Endothelial cell of umbilical vein (primary cell): Measurements from ENCODE around the gene M1AP. TPM values are rescaled to one million over a fixed set of nuclear protein-coding genes. Genes with fewer than 3 reads are reported as not detected.

Experiments used
- BruUV-seq: library from RNA; stranded (reverse); fragments of 400-500 nt; replicated peaks from 2 replicates; lab custom pipeline; 2021; lab: Mats Ljungman, UMichigan
- CTCF ChIA-PET: fragments of 300-600, 350-600 bp; sonication (Branson Sonifier 250); formaldehyde crosslinking; loops from one replicate; lab custom pipeline; 2021; ENCODE audit warnings: antibody characterized with exemption, inconsistent platforms; lab: Charles Lee
- POLR2A ChIA-PET: fragments of 300-600, 350-600 bp; sonication (Branson Sonifier 250); formaldehyde crosslinking; loops from one replicate; lab custom pipeline; 2021; ENCODE audit warnings: antibody characterized with exemption, inconsistent platforms; lab: Charles Lee
- DNase-seq: peaks from one replicate; pipeline ENCODE4 v3.0.0-alpha.2; 2011; ENCODE audit warnings: low read depth, low spot score
- FAIRE-seq: peaks from 2 replicates; lab custom pipeline; 2011; peaks lifted over from hg19 to GRCh38; lab: Jason Lieb, UNC
- H2AFZ ChIP-seq: 2 replicates; pipeline ENCODE4 v1.6.0; 2012; ENCODE audit warnings: low read depth, low read length, control low read depth, inconsistent platforms
- H3K27ac ChIP-seq: 2 replicates; pipeline ENCODE4 v1.5.1; 2011; ENCODE audit warnings: low read depth, mild to moderate bottlenecking, control low read depth, low read length, moderate library complexity; ENCODE audit not compliant: insufficient read depth
- H3K27me3 ChIP-seq, 2 experiments: 2 replicates each; pipeline versions ENCODE4 v1.6.0 to v1.6.1; 2011; ENCODE audit warnings: low read length in 2 of 2, mixed read lengths in 1 of 2; ENCODE audit not compliant: control insufficient read depth in 2 of 2, insufficient read depth in 2 of 2
- H3K36me3 ChIP-seq, 2 experiments: 2 replicates in 1 of 2; 3 replicates in 1 of 2; pipeline ENCODE4 v1.5.1; 2011; ENCODE audit warnings: low read length in 2 of 2, mild to moderate bottlenecking in 1 of 2, moderate library complexity in 1 of 2; ENCODE audit not compliant: control insufficient read depth in 2 of 2, insufficient read depth in 2 of 2; ENCODE audit errors: extremely low read depth in 1 of 2
- H3K4me1 ChIP-seq: 3 replicates; pipeline ENCODE4 v1.5.1; 2011; ENCODE audit warnings: mild to moderate bottlenecking, low read length; ENCODE audit not compliant: control insufficient read depth, insufficient read depth; ENCODE audit errors: extremely low read depth
- H3K4me2 ChIP-seq: 2 replicates; pipeline ENCODE4 v1.6.1; 2011; ENCODE audit warnings: low read length, control low read depth, mixed read lengths; ENCODE audit not compliant: insufficient read depth
- H3K4me3 ChIP-seq, 3 experiments: fragments of 200-600 bp in 1 of 3; sonication (generic), shearing (Covaris generic) in 1 of 3; replicated peaks in 1 of 3; 2 replicates each; pipeline ENCODE4 v1.5.1; 2011 to 2016; ENCODE audit warnings: control low read depth in 3 of 3, low read length in 3 of 3, mild to moderate bottlenecking in 2 of 3, inconsistent platforms in 1 of 3, low read depth in 1 of 3, moderate library complexity in 1 of 3; ENCODE audit not compliant: insufficient read depth in 1 of 3
- H3K79me2 ChIP-seq: 2 replicates; pipeline ENCODE4 v1.6.0; 2012; ENCODE audit warnings: low read length, inconsistent platforms; ENCODE audit not compliant: control insufficient read depth, insufficient read depth
- H3K9ac ChIP-seq: replicated peaks from 2 replicates; pipeline ENCODE3; 2011; ENCODE audit warnings: low read length, control low read depth; ENCODE audit not compliant: insufficient read depth; ENCODE audit errors: extremely low read depth
- H3K9me1 ChIP-seq: replicated peaks from 3 replicates; pipeline ENCODE4 v1.6.0; 2011; ENCODE audit warnings: mild to moderate bottlenecking, low read length; ENCODE audit not compliant: control insufficient read depth, insufficient read depth; ENCODE audit errors: extremely low read depth
- H3K9me3 ChIP-seq: replicated peaks from 2 replicates; pipeline ENCODE4 v1.5.1; 2012; ENCODE audit warnings: low read length, inconsistent platforms; ENCODE audit not compliant: control insufficient read depth, insufficient read depth
- H4K20me1 ChIP-seq: replicated peaks from 2 replicates; pipeline ENCODE3; 2011; ENCODE audit warnings: mild to moderate bottlenecking, low read length; ENCODE audit not compliant: control insufficient read depth, insufficient read depth; ENCODE audit errors: extremely low read depth
- CTCF ChIP-seq, 2 donors: IDR thresholded peaks; 1 replicate in 1 of 2; 2 replicates in 1 of 2; pipeline ENCODE4 v1.5.1; 2011; ENCODE audit warnings: low read length in 2 of 2, mild to moderate bottlenecking in 2 of 2, moderate library complexity in 2 of 2, control low read depth in 1 of 2, inconsistent platforms in 1 of 2, low read depth in 1 of 2; ENCODE audit not compliant: insufficient read depth in 1 of 2; ENCODE audit errors: extremely low read depth in 1 of 2
- EZH2 ChIP-seq: IDR thresholded peaks from 2 replicates; pipeline ENCODE4 v1.6.1; 2012; ENCODE audit warnings: borderline replicate concordance, low read depth, mild to moderate bottlenecking, moderate library complexity, low read length, inconsistent platforms; ENCODE audit not compliant: severe bottlenecking
- FOS ChIP-seq: IDR thresholded peaks from 2 replicates; pipeline ENCODE4 v1.6.1; 2011; ENCODE audit warnings: mild to moderate bottlenecking, low read length, moderate library complexity, borderline replicate concordance; ENCODE audit not compliant: insufficient read depth
- GATA2 ChIP-seq: IDR thresholded peaks from 2 replicates; pipeline ENCODE4 v1.7.0; 2011; ENCODE audit warnings: low read depth, mild to moderate bottlenecking, moderate library complexity, mixed read lengths, low read length; ENCODE audit not compliant: insufficient read length, insufficient read depth
- JUN ChIP-seq: IDR thresholded peaks from 2 replicates; pipeline ENCODE4 v1.6.1; 2011; ENCODE audit warnings: borderline replicate concordance, low read depth; ENCODE audit not compliant: insufficient read length, insufficient read depth
- MYC ChIP-seq: IDR thresholded peaks from one replicate; pipeline ENCODE4 v1.6.1; 2011; ENCODE audit warnings: mild to moderate bottlenecking, low read depth, low read length
- POLR2A ChIP-seq: IDR thresholded peaks from 2 replicates; pipeline ENCODE4 v1.6.1; 2012; ENCODE audit warnings: low read depth, mild to moderate bottlenecking, control low read depth, low read length
- POLR2AphosphoS5 ChIP-seq: IDR thresholded peaks from 2 replicates; pipeline ENCODE4 v1.6.1; 2012; ENCODE audit warnings: low read depth, mild to moderate bottlenecking, control low read depth, low read length, moderate library complexity; ENCODE audit not compliant: insufficient read depth
- dilution Hi-C: fragments of 300-500 bp; cut with MboI; formaldehyde crosslinking; loops from one replicate; pipeline ENCODE4 v1.15.0; 2019; ENCODE audit warnings: low sequenced_read_pairs; ENCODE audit not compliant: extremely low pct_ligation_motif_present
- intact Hi-C: fragments of 100-400 bp; cut with micrococcal nuclease; formaldehyde crosslinking; loops from one replicate; pipeline ENCODE4 v1.10.0; 2022
- polyA plus RNA-seq, 4 experiments: library from polyadenylated mRNA; depleted of rRNA in 3 of 4; stranded (reverse) in 3 of 4; unstranded in 1 of 4; fragments of >200 nt; gene quantifications; 2 replicates each; pipeline versions ENCODE4 v1.2.1 to v1.2.3, GENCODE V29; 2011 to 2012; ENCODE audit warnings: missing spikeins in 1 of 4
- total RNA-seq: library from RNA; stranded (reverse); gene quantifications from 2 replicates; pipeline ENCODE4 v1.2.3, GENCODE V29; 2021
- TF ChIP-seq, protein P1 (sequence below): IDR thresholded peaks from 2 replicates; pipeline ENCODE4 v1.6.1; 2011; ENCODE audit not compliant: insufficient read depth, insufficient read length

Gene M1AP
- total and polyA plus RNA-seq, 2 donors (not counting 3 experiments of a cell fraction or from before 2014, with no cell fraction given), result 0.04 TPM; not detected in 1

DNA sequence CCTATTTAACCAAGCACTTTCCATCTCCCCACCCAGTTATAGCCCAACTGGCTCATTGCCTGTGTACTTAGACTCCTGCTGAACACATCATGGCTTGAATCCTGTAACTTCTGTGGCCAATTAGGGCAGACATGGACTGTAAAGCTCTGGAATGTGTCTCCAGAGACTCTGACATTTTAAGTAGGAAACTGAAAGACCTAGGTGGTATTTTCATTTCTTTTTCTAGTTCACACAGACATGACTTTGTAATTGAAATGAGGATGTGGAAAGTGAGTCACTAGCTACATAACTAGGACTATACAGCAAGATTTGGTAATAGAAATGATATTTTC is 81.4 kb downstream of the M1AP start:
- dilution Hi-C loops (no loop called here), intact Hi-C loops (no loop called here)
- Histone ChIP-seq H3K79me2 (no peaks in the 10 kb centered on the region), H4K20me1 (no peaks in the 10 kb centered on the region), H2AFZ (no peak overlapping the region), H3K27me3 (peaks cover 16 to 19% of the 10 kb centered on the region in 2 experiments), H3K4me1 (no peaks in the 10 kb centered on the region), H3K4me3 (no peak overlapping the region), H3K4me2 (no peak overlapping the region), H3K36me3 (no peaks in the 10 kb centered on the region), H3K27ac (no peak overlapping the region), H3K9ac (no peak overlapping the region), H3K9me1 (no peaks in the 10 kb centered on the region), H3K9me3 (no peaks in the 10 kb centered on the region)
- TF ChIP-seq EZH2, result no peak
- TF ChIP-seq FOS, result peak; percentile 24
- TF ChIP-seq, protein P1, sequence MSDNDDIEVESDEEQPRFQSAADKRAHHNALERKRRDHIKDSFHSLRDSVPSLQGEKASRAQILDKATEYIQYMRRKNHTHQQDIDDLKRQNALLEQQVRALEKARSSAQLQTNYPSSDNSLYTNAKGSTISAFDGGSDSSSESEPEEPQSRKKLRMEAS, result no peak
- no peak for TF ChIP-seq POLR2AphosphoS5
- TF ChIP-seq GATA2, result no peak
- DNase-seq (no peak), FAIRE-seq (no peak)
- CTCF ChIA-PET, result interaction anchor here (3.3 kb wide), 1 partner anchor 22 kb away, joined by 14 read pairs; no protein-coding TSS in a partner anchor
- no TSS peak for BruUV-seq
- POLR2A ChIA-PET, result no interaction called here

DNA sequence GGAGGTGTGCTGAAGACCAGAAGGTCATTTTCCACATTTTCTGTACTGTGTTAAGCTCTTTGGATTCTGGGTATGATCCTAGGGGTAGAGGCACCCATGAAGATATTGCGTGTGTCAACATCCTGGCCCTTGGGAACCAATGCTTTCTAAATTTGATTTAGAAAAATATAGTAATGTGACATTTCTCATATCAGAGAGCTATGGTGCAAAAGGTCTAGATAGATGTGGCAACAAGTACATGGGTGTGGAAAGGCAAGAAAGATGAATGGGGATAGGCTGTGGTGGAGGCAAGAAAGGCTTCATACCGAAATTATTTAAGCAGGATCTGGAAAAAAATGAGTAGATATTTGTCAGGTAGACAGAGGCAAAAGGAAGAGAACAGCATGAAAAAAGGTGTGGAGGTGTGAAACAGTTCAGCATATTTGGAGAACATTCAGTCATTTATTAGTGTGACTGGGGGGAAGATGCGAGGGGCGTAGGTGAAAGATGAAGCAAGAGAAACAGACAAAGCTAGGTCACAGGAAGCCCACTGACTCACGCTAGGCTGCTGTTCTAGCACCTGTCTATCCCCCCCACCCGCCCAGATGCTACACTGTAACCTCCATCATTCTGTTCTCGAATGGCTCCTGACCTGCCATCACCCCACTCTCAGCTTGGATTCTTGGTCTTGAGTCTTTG is 81.9 kb downstream of the M1AP start:
- Histone ChIP-seq H2AFZ (no peak overlapping the region), H3K9me3 (no peaks in the 10 kb centered on the region), H3K9me1 (no peaks in the 10 kb centered on the region), H4K20me1 (no peaks in the 10 kb centered on the region), H3K79me2 (no peaks in the 10 kb centered on the region), H3K27ac (no peak overlapping the region), H3K9ac (no peak overlapping the region), H3K36me3 (no peaks in the 10 kb centered on the region), H3K4me2 (no peak overlapping the region), H3K4me3 (no peak overlapping the region), H3K27me3 (peaks cover 16 to 21% of the 10 kb centered on the region in 2 experiments), H3K4me1 (no peaks in the 10 kb centered on the region)
- dilution Hi-C loops, result no loop called here
- BruUV-seq, result no TSS peak
- ChIA-PET POLR2A (no interaction called here), CTCF (interaction anchor here (3.3 kb wide), 1 partner anchor 22 kb away, joined by 14 read pairs; no protein-coding TSS in a partner anchor)
- no peak for TF ChIP-seq EZH2
- no peak for TF ChIP-seq JUN
- TF ChIP-seq, protein P1, result no peak
- TF ChIP-seq POLR2AphosphoS5, result no peak
- no peak for TF ChIP-seq MYC
- no peak for TF ChIP-seq CTCF (IDR thresholded peaks at IDR 0.05; ENCODE audit: extremely low read depth in 1 of 2, insufficient read depth in 1 of 2, low read depth in 1 of 2, low read length in 2 of 2)
- no peak for TF ChIP-seq GATA2
- no peak for TF ChIP-seq FOS
- no peak for TF ChIP-seq POLR2A
- intact Hi-C loops, result no loop called here
- no peak for DNase-seq
- no peak for FAIRE-seq
